Panc1 (cell line): ENCODE data around the gene MRPS34. TPM values are rescaled to one million over a fixed set of nuclear protein-coding genes. Genes with fewer than 3 reads are reported as not detected.

ENCODE experiments used
- ATAC-seq: fragments of 200-7000 bp; cut with Tn5 transposase; 2 replicates; pipeline ENCODE4 v1.9.1; 2020; ENCODE audit warnings: mild to moderate bottlenecking, moderate library complexity
- BruUV-seq: library from RNA; stranded (reverse); fragments of 400-500 nt; replicated peaks from 2 replicates; lab custom pipeline; 2021; lab: Mats Ljungman, UMichigan
- CTCF ChIA-PET: fragments of 300-600 bp; sonication (Branson Sonifier 250); formaldehyde crosslinking; loops from one replicate; lab custom pipeline; 2022; ENCODE audit warnings: antibody characterized with exemption; lab: Charles Lee
- POLR2A ChIA-PET: fragments of 300-600 bp; sonication (Branson Sonifier 250); formaldehyde crosslinking; loops from one replicate; lab custom pipeline; 2022; ENCODE audit warnings: antibody characterized with exemption; lab: Charles Lee
- DNase-seq: peaks from one replicate; pipeline ENCODE4 v3.0.0-alpha.2; 2010; ENCODE audit warnings: low read depth, low spot score
- H3K27ac ChIP-seq: 2 replicates; pipeline ENCODE4 v1.5.1; 2011; ENCODE audit warnings: mild to moderate bottlenecking, low read length, inconsistent platforms
- H3K27me3 ChIP-seq: fragments of 200-500 bp; sonication (Bioruptor generic); 2 replicates; pipeline ENCODE4 v1.6.0; 2014; ENCODE audit warnings: low read length, inconsistent platforms; ENCODE audit not compliant: control insufficient read depth, insufficient read depth
- H3K36me3 ChIP-seq: fragments of 200-500 bp; sonication (Bioruptor generic); 2 replicates; pipeline ENCODE4 v1.5.1; 2014; ENCODE audit warnings: inconsistent platforms, mild to moderate bottlenecking, low read length, moderate library complexity; ENCODE audit not compliant: control insufficient read depth, insufficient read depth
- H3K4me1 ChIP-seq: 2 replicates; pipeline ENCODE4 v1.5.1; 2011; ENCODE audit warnings: inconsistent platforms, mild to moderate bottlenecking, low read length, moderate library complexity; ENCODE audit not compliant: control insufficient read depth, insufficient read depth
- H3K4me3 ChIP-seq, 2 experiments: 2 replicates each; pipeline ENCODE4 v1.5.1; 2011 to 2012; ENCODE audit warnings: low read depth in 2 of 2, low read length in 2 of 2, mild to moderate bottlenecking in 2 of 2, inconsistent platforms in 1 of 2, moderate library complexity in 1 of 2
- H3K9me3 ChIP-seq: fragments of 200-500 bp; sonication (Bioruptor generic); 2 replicates; pipeline ENCODE4 v1.5.1; 2014; ENCODE audit warnings: low read depth, mild to moderate bottlenecking, inconsistent platforms, low read length, moderate library complexity; ENCODE audit not compliant: control insufficient read depth, insufficient read depth
- CTCF ChIP-seq: fragments of 450-650 bp; IDR thresholded peaks from 2 replicates; pipeline ENCODE4 v1.5.1; 2017; ENCODE audit warnings: mild to moderate bottlenecking
- POLR2AphosphoS5 ChIP-seq: IDR thresholded peaks from 2 replicates; pipeline ENCODE4 v1.6.1; 2012; ENCODE audit warnings: mild to moderate bottlenecking, low read depth, low read length, moderate library complexity
- REST ChIP-seq, 2 experiments: IDR thresholded peaks; 2 replicates each; pipeline ENCODE4 v1.6.1; 2011 to 2012; ENCODE audit warnings: low read depth in 2 of 2, control low read depth in 1 of 2, low read length in 1 of 2, mild to moderate bottlenecking in 1 of 2, moderate library complexity in 1 of 2; ENCODE audit not compliant: insufficient read depth in 1 of 2
- SIN3A ChIP-seq: IDR thresholded peaks from 2 replicates; pipeline ENCODE4 v1.6.1; 2012; ENCODE audit warnings: low read depth, mild to moderate bottlenecking, low read length, moderate library complexity, borderline replicate concordance; ENCODE audit not compliant: insufficient read depth
- TCF7L2 ChIP-seq: IDR thresholded peaks from 2 replicates; pipeline ENCODE4 v1.6.1; 2011; ENCODE audit warnings: mild to moderate bottlenecking, low read depth, low read length, inconsistent platforms
- in situ Hi-C: cut with HindIII; loops from 2 replicates; pipeline ENCODE4 v1.10.0; 2016; ENCODE audit warnings: low sequenced_read_pairs, low pct_unique_long_range_greater_than_20kb
- intact Hi-C: fragments of 100-400 bp; cut with micrococcal nuclease; formaldehyde crosslinking; loops from one replicate; pipeline ENCODE4 v1.10.0; 2022; ENCODE audit not compliant: unreplicated experiment
- total RNA-seq: library from RNA; stranded (reverse); gene quantifications from one replicate; pipeline ENCODE4 v1.2.1, GENCODE V29; 2021; ENCODE audit not compliant: unreplicated experiment

The MRPS34 gene
- total RNA-seq, 1 experiment from 2014 or later: 187 TPM

- ATAC-seq: no peak
- POLR2A ChIA-PET: no interaction called here
- Histone ChIP-seq H3K27ac (no peak overlapping the region), H3K9me3 (no peaks in the 10 kb centered on the region), H3K4me1 (no peaks in the 10 kb centered on the region), H3K27me3 (no peaks in the 10 kb centered on the region), H3K4me3 (no peak overlapping the region), H3K36me3 (no peaks in the 10 kb centered on the region; the same call in 1 of the 2 replicates)
- intact Hi-C loops: no loop called here
- no peak for DNase-seq
- BruUV-seq: no TSS peak
- in situ Hi-C loops: no loop called here
- CTCF ChIA-PET: no interaction called here
- TF ChIP-seq SIN3A (no peak), POLR2AphosphoS5 (no peak), CTCF (no peak), REST (IDR thresholded peaks at IDR 0.05; ENCODE audit: insufficient read depth in 1 of 2, low read depth in 2 of 2, low read length in 1 of 2) (no peak), TCF7L2 (no peak)
These were observed 10.6 kb downstream of the MRPS34 start for GRCh38 chr16:1762196-1762878.

- ATAC-seq: no peak
- Histone ChIP-seq H3K4me1 (no peaks in the 10 kb centered on the region), H3K27me3 (no peaks in the 10 kb centered on the region), H3K27ac (no peak overlapping the region), H3K36me3 (no peaks in the 10 kb centered on the region; the same call in 1 of the 2 replicates), H3K9me3 (no peaks in the 10 kb centered on the region), H3K4me3 (no peak overlapping the region)
- no TSS peak for BruUV-seq
- TF ChIP-seq POLR2AphosphoS5 (no peak), REST (IDR thresholded peaks at IDR 0.05; ENCODE audit: insufficient read depth in 1 of 2, low read depth in 2 of 2, low read length in 1 of 2) (no peak), TCF7L2 (no peak), SIN3A (no peak), CTCF (no peak)
- DNase-seq: no peak
- ChIA-PET POLR2A (no interaction called here), CTCF (no interaction called here)
- in situ Hi-C loops (no loop called here), intact Hi-C loops (no loop called here)
These were observed 11.2 kb downstream of the MRPS34 start for GRCh38 chr16:1761751-1762150.
